Hematopoietic multipotent progenitor cell treated with erythropoietin and hydrocortisone succinate and interleukin-3 and kit ligand, for 8 days (in vitro differentiated cells): ENCODE data around the gene KLHDC4.
A peak's percentile ranks its signal among the peaks of the same experiment; 100 is the strongest.

ENCODE experiments used
- DNase-seq: peaks from one replicate; pipeline ENCODE4 v3.0.0-alpha.2; 2015

KLHDC4 gene

DNA sequence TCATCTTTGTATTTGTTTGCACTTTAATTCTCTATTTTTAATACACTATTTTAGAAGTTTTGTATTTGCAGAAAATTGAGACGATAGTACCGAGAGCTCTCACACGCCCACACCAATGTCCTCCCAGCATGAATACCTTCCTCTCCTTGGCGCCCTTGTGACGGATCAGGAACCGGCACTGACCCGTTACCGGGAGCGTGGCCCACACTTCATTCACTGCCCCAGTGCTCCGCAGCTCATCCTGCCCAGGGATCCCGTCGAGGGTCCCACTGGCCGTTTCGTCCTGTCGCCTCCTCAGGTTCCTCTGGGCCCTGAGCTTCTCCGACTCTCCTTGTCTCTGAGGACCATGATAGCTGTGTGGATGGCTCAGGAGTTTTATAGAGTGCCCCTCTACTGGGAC, 50.6 kb downstream of the KLHDC4 start:
- no peak for DNase-seq

DNA sequence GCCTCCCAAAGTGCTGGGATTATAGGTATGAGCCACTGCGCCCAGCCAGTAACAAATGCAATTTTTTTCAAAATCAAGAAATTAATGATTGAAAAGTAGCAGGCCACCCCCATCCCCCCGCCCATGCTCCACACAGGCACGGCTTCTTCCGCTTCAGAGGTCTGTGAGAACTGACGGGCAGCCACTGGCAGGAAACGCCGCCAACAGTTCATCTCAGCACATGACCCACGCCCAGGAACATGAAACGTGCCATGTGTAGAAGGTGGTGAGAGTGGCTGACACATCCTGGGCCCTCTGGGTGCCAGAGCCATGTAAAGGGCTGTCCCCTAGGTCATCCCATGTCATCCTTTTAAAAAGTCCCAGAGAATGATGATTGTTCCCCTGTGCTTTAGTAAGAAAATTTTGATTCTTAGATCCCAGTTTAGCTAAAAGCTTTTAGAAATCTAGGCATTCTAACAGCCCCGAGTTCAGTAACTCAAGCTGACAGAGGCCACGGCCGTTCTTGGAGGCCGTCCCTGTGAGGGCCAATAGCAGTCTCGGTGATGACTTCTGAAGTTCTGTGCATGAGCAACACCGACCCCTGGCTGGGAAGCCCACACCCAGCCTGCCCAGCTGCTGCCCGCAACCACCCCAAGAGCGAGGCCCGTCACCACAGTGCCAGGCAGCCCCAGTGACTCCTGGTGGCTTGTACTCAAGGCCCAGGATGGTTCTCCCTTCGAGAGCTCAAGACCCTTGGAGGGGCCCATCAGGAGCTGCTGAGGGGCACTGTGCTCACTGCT, 52.1 kb downstream of the KLHDC4 start:
- no peak for DNase-seq

DNA sequence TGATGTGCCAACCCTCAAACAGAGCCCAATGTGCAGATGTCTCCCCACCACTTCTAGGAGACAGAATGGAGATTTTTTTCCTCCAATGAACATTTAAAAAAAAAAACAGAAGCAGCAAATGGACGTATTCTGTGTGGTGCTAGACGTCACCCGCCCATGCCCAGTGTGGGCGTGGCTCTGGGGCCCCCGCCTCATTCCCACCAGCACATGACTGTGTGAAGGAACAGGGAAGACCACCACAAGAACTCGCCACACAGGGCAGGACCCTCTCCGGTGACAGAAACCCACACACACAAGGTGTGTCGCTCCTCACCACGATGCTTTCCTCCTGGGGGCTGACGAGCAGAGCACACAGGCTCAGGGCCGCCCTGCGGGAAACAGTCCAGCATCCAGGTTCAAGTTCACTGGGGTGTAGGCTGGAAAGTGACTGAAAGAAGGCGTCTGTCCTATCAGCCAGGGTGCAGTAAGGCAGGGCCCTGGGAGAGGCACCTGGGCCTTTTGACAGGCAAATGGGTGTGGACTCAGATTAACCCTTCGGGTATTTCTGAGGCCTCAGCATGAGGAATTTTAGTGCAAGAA, 53.5 kb downstream of the KLHDC4 start:
- DNase-seq, result peak; percentile 39

- DNase-seq, result no peak
Measured at GRCh38 chr16:87710887-87711286, 54.9 kb downstream of the KLHDC4 start.

DNA sequence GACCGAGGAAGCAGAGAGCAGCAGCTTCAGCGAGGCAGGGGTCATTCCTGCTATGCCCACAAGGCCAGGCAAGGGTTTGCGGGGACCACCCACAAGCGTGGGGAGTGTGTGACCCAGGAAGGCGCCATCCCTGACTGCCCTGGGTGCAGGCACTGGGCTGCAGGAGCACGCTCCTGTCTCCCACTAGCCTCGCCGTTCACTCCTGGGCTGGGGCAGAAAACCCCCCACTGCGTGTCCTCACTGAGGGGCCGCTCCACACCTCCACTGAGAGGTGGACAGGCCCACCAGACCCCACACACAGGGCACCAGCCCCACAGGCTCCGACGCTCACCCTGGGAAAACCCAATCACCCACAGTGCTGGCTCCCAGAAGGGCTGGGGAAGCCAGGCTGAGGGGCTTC, 56.1 kb downstream of the KLHDC4 start:
- DNase-seq, result no peak

DNA sequence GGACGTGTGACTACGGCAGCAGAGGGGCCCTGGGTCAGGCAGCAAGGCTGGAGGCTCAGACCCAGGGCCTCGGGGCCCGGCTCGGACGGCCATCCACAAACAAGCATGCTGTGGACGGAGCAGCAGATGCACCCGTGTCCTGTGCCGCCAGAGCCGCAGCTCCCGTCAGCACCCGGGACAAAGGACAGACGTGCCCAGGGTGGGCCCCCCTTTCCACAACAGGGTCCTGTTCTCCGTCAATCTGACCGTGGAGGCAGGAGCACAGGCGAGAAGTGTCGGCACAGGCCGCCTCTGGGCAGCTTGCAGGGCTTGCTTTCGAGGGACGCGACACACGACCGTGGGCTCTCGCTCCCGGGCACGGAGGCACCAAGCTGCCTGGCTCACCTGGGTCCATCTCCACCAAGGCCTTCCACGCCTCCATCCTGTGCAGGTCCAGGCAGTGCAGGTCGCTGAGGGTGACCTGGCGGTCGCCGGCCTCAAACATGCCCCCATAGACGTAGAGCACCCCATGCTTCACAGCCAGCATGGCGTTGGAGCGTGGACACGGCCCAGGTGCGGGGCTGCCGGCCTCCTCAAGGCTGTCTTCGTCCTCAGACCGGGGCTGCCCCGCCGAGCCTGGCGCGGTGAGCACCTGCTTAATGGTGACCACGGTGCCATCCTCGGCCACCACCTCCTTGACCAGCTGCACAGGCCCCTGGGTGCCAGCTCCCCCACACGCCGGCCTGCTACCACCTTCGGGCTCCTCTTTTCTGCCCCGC, 56.7 kb downstream of the KLHDC4 start:
- no peak for DNase-seq

- DNase-seq, result no peak
Measured at GRCh38 chr16:87707714-87708580, 57.8 kb downstream of the KLHDC4 start.

GRCh38 chr16:87707097-87707496, 58.7 kb downstream of the KLHDC4 start:
- DNase-seq, result no peak

GRCh38 chr16:87706278-87707000, 59.3 kb downstream of the KLHDC4 start:
- DNase-seq, result no peak

- no peak for DNase-seq
Measured at GRCh38 chr16:87705771-87706277, 60.0 kb downstream of the KLHDC4 start.

GRCh38 chr16:87704754-87705353, 60.9 kb downstream of the KLHDC4 start:
- DNase-seq, result no peak

DNA sequence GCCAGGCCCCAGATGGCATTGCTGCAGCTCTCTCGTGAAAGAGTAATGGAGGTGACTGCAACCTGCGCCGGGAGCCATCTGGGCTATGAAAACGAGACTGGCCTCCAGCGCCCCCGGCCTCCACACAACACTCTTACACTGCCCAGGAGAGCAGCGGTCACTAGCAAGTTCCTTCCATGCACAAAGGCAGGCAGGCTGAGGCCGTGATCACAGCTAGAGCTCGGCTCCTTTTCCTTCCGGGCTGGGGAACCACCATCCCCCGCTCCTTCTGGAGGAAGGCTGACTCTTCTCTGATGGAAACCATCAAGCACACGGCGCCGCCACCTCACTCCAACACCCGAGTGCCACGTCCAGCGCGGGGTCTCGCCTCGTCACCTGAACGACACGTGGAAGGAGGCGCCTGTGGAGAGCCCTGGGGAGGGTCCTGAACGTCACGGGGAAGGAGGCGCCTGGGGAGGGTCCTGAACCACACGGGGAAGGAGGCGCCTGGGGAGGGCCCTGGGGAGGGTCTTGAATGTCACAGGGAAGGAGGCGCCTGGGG, 61.9 kb downstream of the KLHDC4 start:
- DNase-seq, result no peak

GRCh38 chr16:87703071-87703470, 62.7 kb downstream of the KLHDC4 start:
- DNase-seq, result no peak

DNA sequence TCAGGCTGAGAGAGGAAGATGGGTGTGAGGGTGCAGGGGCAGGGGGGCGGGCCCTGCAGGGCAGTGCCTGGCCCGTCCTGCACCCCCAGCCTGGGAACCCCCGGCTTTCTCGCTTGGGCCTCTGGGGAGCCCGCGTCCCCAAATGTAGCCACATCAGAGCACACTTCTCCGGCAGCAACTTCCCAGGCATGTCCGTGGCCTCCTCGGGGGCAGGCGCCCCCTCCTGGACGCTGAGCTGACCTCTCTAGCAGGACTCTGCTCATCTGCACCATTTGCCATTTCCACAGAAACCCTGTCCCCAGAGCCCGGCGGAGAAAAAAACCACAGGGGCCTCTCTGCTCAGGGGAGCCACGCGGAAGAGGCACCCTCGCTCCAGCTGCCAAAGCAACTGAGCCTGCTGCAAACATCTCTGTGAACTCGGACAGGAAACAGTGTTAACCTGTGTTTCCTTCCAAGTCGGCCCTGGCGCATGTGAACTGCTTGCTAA, 63.4 kb downstream of the KLHDC4 start:
- peak; percentile 21 for DNase-seq

DNA sequence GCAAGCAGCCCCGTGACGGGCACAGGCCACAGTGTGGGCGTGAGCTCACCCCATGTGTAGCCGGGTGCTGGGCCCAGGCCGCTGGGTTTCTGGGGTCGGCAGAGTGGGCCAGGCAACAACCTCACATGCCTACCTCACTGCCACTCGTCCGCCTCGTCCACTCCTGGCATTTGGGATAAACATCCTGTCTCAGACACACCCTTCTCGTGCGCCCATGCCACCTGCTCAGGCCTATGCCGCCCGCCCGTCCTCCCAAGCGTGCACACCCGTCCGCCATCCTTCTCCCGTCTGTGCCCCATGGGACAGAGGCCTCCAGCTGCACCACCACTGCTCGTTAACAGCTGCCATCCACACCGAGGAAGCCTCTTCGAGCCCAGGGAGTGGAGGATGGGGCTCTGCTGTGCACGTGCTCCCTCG, 64.3 kb downstream of the KLHDC4 start:
- no peak for DNase-seq

DNA sequence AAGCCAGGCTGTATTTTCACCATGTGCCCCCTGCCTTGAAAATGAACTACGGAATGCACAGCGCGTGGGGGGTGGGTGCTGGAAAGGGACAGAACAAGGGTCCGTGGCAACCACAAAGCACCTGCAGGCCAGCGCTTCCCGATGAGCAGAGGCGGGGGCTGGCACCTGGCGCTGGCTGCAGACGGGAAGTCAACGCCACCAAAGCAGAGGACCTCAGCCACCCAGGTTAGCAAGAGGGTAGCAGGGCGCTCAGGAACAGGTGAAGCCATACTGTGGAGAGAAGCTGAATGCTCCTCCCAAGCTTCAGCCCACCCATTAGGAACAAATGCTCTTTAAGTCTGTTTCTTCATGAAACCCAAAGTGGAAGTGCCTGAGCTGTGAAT, 64.7 kb downstream of the KLHDC4 start:
- no peak for DNase-seq

DNA sequence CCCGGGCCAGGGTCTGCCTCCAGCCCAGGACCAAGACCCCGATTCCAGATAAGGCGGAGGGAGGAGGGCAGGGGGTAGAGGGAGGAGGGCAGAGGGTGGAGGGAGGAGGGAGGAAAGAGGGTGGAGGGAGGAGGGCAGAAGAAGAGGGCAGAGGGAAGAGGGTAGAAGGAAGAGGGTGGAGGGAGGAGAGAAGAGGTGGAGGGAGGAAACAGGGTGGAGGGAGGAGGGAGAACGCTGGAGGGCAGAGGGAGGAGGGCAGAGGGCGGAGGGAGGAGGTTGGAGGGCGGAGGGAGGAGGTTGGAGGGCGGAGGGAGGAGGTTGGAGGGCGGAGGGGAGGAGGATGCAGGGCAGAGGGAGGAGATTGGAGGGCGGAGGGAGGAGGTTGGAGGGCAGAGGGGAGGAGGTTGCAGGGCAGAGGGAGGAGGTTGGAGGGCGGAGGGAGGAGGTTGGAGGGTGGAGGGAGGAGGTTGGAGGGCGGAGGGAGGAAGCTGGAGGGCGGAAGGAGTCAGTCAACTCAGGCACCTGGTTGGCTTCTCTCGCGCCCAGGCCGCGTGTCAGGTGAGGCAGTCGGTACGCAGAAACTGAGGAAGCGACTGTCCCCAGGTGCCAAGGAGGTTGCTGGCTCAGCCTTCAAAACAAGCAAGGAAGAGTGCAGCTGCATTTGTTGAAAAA, 65.2 kb downstream of the KLHDC4 start:
- peak; percentile 61 for DNase-seq

GRCh38 chr16:87698676-87699199, 67.0 kb downstream of the KLHDC4 start:
- no peak for DNase-seq

GRCh38 chr16:87698241-87698640, 67.5 kb downstream of the KLHDC4 start:
- DNase-seq, result no peak

DNA sequence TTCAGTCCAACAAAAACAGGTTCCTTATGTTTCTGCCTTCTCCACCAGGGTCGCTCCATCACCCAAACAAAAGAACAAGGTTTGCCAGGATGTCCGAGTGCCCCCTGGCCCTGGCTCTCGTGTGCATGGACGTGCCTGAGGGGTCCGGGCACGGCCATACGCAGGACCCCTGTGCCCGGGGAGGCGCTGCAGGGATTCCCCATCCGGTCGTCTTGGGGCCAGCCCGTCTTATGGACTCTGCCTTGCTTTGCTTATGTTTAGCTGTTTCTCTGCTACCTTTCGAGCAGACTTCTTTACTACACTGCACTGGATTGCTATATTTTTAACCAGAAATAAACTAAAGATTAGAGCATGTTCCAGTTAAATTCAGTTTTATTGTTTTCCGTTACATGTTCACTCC, 68.0 kb downstream of the KLHDC4 start:
- no peak for DNase-seq
